ENCODE results near the gene CNN2. TPM values are rescaled to one million over a fixed set of nuclear protein-coding genes. Genes with fewer than 3 reads are reported as not detected.

CNN2 gene
- total and polyA plus RNA-seq, 2 donors (not counting 1 experiment from before 2014, with no cell fraction given): 198 to 301 TPM

GRCh38 chr19:993831-994393 is 32.5 kb upstream of the CNN2 start:
- no peak overlapping the region for H3K27ac ChIP-seq (ENCODE audit: low read length in 2 of 2)
- peaks cover 6% of the 10 kb centered on the region for H3K4me1 Mint-ChIP-seq
- H3K4me3 Mint-ChIP-seq: no peak overlapping the region
- H3K36me3 ChIP-seq (replicated peaks in 1 of 2; ENCODE audit: control extremely low read depth in 1 of 2, control insufficient read depth in 1 of 2, extremely low read depth in 1 of 2, insufficient read depth in 2 of 2, low read length in 1 of 2): peaks cover 0 to 17% of the 10 kb centered on the region in 2 experiments
- no peaks in the 10 kb centered on the region for H3K9me3 Mint-ChIP-seq (ENCODE audit: insufficient read depth)
- peaks cover 13% of the 10 kb centered on the region for H4K20me1 ChIP-seq (ENCODE audit: control insufficient read depth, insufficient read depth, low read length, poor library complexity, severe bottlenecking)
- no peak for ATAC-seq (ENCODE audit: low read depth)
- no peak overlapping the region for H3K4me3 ChIP-seq (ENCODE audit: control extremely low read depth in 1 of 5, extremely low read depth in 1 of 5, insufficient read depth in 1 of 5, low read depth in 2 of 5, low read length in 4 of 5)
- peaks cover 0 to 3% (median 0%) of the 10 kb centered on the region in 3 donors for H3K9me3 ChIP-seq (ENCODE audit: control extremely low read depth in 1 of 3, control insufficient read depth in 2 of 3, insufficient read depth in 1 of 3, low read length in 2 of 3)
- no peak overlapping the region for H2AFZ ChIP-seq (ENCODE audit: insufficient read depth, low read depth, low read length, poor library complexity, severe bottlenecking)
- H3K9ac ChIP-seq (ENCODE audit: low read length): no peak overlapping the region
- ChIA-PET POLR2A (interaction anchor here (1.4 kb wide), 1 partner anchor 9 kb away, joined by 3 read pairs; no protein-coding TSS in a partner anchor), CTCF (no interaction called here)
- peaks cover 15% of the 10 kb centered on the region for H3K27me3 Mint-ChIP-seq
- DNase-seq: no peak
- no peak overlapping the region for H3K27ac Mint-ChIP-seq
- intact Hi-C loops (cut with micrococcal nuclease): no loop called here
- no peaks in the 10 kb centered on the region for H3K79me2 ChIP-seq (ENCODE audit: control insufficient read depth, insufficient read depth, low read length)
- H3K4me2 ChIP-seq (replicated peaks; ENCODE audit: low read depth, low read length, poor library complexity, severe bottlenecking): no peak overlapping the region
- TF ChIP-seq, protein P1, sequence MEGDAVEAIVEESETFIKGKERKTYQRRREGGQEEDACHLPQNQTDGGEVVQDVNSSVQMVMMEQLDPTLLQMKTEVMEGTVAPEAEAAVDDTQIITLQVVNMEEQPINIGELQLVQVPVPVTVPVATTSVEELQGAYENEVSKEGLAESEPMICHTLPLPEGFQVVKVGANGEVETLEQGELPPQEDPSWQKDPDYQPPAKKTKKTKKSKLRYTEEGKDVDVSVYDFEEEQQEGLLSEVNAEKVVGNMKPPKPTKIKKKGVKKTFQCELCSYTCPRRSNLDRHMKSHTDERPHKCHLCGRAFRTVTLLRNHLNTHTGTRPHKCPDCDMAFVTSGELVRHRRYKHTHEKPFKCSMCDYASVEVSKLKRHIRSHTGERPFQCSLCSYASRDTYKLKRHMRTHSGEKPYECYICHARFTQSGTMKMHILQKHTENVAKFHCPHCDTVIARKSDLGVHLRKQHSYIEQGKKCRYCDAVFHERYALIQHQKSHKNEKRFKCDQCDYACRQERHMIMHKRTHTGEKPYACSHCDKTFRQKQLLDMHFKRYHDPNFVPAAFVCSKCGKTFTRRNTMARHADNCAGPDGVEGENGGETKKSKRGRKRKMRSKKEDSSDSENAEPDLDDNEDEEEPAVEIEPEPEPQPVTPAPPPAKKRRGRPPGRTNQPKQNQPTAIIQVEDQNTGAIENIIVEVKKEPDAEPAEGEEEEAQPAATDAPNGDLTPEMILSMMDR (IDR thresholded peaks at IDR 0.05): no peak
- TF ChIP-seq EZH2 (IDR thresholded peaks at IDR 0.05; ENCODE audit: borderline replicate concordance, insufficient read depth, low read depth, low read length, poor library complexity, severe bottlenecking): no peak
- WGBS (ENCODE audit: insufficient coverage): 94% methylated on average over 43 of the region's 43 CpGs
- peaks cover 10 to 11% of the 10 kb centered on the region in 2 donors for H3K4me1 ChIP-seq (ENCODE audit: control insufficient read depth in 2 of 2, insufficient read depth in 2 of 2, low read length in 2 of 2)
- peaks cover 0 to 33% (median 16%) of the 10 kb centered on the region in 4 experiments for H3K27me3 ChIP-seq (replicated peaks in 1 of 4; ENCODE audit: control extremely low read depth in 1 of 4, control insufficient read depth in 3 of 4, insufficient read depth in 4 of 4, low read length in 3 of 4)

DNA sequence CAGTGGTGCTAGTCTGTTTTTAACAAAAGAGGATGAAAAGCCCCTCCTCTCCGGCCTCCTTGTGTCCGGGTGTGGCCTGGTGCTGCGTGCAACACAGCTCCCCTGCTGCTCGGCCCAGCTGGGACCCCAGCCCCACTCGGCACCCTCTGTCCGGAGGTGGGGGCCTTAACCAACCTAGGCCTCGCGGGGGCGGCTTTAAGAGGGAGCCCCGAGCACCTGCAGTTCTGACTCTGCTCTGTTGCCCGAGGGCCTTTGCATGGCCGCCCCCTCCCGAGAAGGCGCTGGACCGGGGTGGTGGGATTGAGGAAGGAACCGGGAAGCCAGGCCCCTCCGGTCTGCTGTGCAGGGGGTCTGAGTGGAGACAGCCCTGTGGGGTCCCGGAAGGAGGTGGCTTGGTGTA is 31.9 kb upstream of the CNN2 start:
- Histone ChIP-seq H3K9ac (ENCODE audit: low read length) (no peak overlapping the region), H3K4me1 (ENCODE audit: control insufficient read depth in 2 of 2, insufficient read depth in 2 of 2, low read length in 2 of 2) (peaks cover 10 to 11% of the 10 kb centered on the region in 2 donors), H3K4me2 (replicated peaks; ENCODE audit: low read depth, low read length, poor library complexity, severe bottlenecking) (no peak overlapping the region), H2AFZ (ENCODE audit: insufficient read depth, low read depth, low read length, poor library complexity, severe bottlenecking) (no peak overlapping the region), H3K79me2 (ENCODE audit: control insufficient read depth, insufficient read depth, low read length) (no peaks in the 10 kb centered on the region), H3K9me3 (ENCODE audit: control extremely low read depth in 1 of 3, control insufficient read depth in 2 of 3, insufficient read depth in 1 of 3, low read length in 2 of 3) (peaks cover 0 to 5% (median 0%) of the 10 kb centered on the region in 3 donors), H3K4me3 (ENCODE audit: control extremely low read depth in 1 of 5, extremely low read depth in 1 of 5, insufficient read depth in 1 of 5, low read depth in 2 of 5, low read length in 4 of 5) (no peak overlapping the region), H4K20me1 (ENCODE audit: control insufficient read depth, insufficient read depth, low read length, poor library complexity, severe bottlenecking) (peaks cover 8% of the 10 kb centered on the region), H3K27ac (ENCODE audit: low read length in 2 of 2) (no peak overlapping the region), H3K27me3 (replicated peaks in 1 of 4; ENCODE audit: control extremely low read depth in 1 of 4, control insufficient read depth in 3 of 4, insufficient read depth in 4 of 4, low read length in 3 of 4) (peaks cover 0 to 39% (median 21%) of the 10 kb centered on the region in 4 experiments), H3K36me3 (replicated peaks in 1 of 2; ENCODE audit: control extremely low read depth in 1 of 2, control insufficient read depth in 1 of 2, extremely low read depth in 1 of 2, insufficient read depth in 2 of 2, low read length in 1 of 2) (peaks cover 0 to 17% of the 10 kb centered on the region in 2 experiments)
- ATAC-seq (ENCODE audit: low read depth): no peak
- no peaks in the 10 kb centered on the region for H3K9me3 Mint-ChIP-seq (ENCODE audit: insufficient read depth)
- WGBS (ENCODE audit: insufficient coverage): 93% methylated on average over 18 of the region's 18 CpGs
- no peak overlapping the region for H3K4me3 Mint-ChIP-seq
- no peak overlapping the region for H3K27ac Mint-ChIP-seq
- TF ChIP-seq EZH2 (IDR thresholded peaks at IDR 0.05; ENCODE audit: borderline replicate concordance, insufficient read depth, low read depth, low read length, poor library complexity, severe bottlenecking): no peak
- TF ChIP-seq, protein P1 (IDR thresholded peaks at IDR 0.05): no peak
- CTCF ChIA-PET: no interaction called here
- no peak for DNase-seq
- POLR2A ChIA-PET: interaction anchor here (1.4 kb wide), 1 partner anchor 10 kb away, joined by 3 read pairs; no protein-coding TSS in a partner anchor
- peaks cover 7% of the 10 kb centered on the region for H3K4me1 Mint-ChIP-seq
- peaks cover 21% of the 10 kb centered on the region for H3K27me3 Mint-ChIP-seq
- intact Hi-C loops (cut with micrococcal nuclease): no loop called here

Measured in B cell (primary cell).